LNCaP clone FGC (cell line): ENCODE measurements around the gene CCDC9.

Source experiments
- DNase-seq: peaks from one replicate; pipeline ENCODE4 v3.0.0-alpha.2; 2011; ENCODE audit warnings: low read depth
- H3K4me3 ChIP-seq: 2 replicates; pipeline ENCODE4 v1.5.1; 2011; ENCODE audit warnings: mild to moderate bottlenecking, low read depth, low read length, control low read depth
- TF ChIP-seq, protein P1 (sequence below): IDR thresholded peaks from 2 replicates; pipeline ENCODE4 v1.5.1; 2012; ENCODE audit warnings: mild to moderate bottlenecking; ENCODE audit not compliant: control insufficient read depth, insufficient read depth; ENCODE audit errors: extremely low read depth

CCDC9 gene

DNA sequence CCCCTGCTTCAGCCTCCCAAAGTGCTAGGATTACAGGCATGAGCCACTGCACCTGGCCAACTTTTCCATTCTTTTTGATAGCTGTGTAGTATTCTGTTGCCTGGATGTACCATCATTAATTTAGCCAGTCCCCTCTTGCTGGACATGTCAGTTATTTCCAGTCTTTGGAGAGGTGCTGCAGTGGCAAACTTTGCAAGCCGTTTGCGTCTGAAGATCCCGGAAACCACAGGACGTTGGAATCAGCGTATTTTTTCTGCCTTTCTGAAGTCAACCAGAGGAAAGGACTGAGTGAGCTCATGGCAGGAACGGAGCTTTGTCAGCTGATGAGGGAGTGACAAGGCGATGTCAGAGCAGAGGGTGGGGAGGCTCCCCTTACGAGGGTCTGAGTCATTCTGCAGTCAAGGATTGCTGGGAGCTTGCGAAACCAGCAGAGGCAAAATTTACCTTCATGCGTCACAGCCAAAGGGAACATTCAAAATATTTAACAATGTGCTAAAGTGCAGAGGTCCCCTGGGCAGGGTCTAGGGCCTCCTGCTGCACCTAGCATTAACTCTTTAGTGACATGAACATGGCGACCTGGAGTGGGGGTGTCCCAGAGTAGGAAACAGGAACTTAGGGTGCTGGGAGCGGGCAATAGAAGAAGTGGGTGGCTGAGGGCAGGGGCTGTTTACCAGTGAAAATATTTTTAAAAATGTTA lies 58.9 kb downstream of the CCDC9 start:
- TF ChIP-seq, protein P1, sequence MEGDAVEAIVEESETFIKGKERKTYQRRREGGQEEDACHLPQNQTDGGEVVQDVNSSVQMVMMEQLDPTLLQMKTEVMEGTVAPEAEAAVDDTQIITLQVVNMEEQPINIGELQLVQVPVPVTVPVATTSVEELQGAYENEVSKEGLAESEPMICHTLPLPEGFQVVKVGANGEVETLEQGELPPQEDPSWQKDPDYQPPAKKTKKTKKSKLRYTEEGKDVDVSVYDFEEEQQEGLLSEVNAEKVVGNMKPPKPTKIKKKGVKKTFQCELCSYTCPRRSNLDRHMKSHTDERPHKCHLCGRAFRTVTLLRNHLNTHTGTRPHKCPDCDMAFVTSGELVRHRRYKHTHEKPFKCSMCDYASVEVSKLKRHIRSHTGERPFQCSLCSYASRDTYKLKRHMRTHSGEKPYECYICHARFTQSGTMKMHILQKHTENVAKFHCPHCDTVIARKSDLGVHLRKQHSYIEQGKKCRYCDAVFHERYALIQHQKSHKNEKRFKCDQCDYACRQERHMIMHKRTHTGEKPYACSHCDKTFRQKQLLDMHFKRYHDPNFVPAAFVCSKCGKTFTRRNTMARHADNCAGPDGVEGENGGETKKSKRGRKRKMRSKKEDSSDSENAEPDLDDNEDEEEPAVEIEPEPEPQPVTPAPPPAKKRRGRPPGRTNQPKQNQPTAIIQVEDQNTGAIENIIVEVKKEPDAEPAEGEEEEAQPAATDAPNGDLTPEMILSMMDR, result no peak
- H3K4me3 ChIP-seq, result no peak overlapping the region
- no peak for DNase-seq

GRCh38 chr19:47316513-47316912 lies 60.2 kb downstream of the CCDC9 start:
- H3K4me3 ChIP-seq, result no peak overlapping the region
- TF ChIP-seq, protein P1, result no peak
- DNase-seq, result no peak

GRCh38 chr19:47319923-47320871 lies 63.9 kb downstream of the CCDC9 start:
- DNase-seq, result no peak
- H3K4me3 ChIP-seq, result no peak overlapping the region
- TF ChIP-seq, protein P1, result no peak
